C1 segment of cervical spinal cord (tissue), 14 donors: Measurements from ENCODE around the gene FRAS1.
A peak's percentile ranks its signal among the peaks of the same experiment; 100 is the strongest.

Experiments
- DNase-seq, 14 donors: peaks; one replicate each; lab custom pipeline; 2025; lab: John Stamatoyannopoulos, UW

Gene FRAS1

GRCh38 chr4:78510108-78510507, 453.0 kb downstream of the FRAS1 start:
- no peak for DNase-seq

GRCh38 chr4:78510681-78511080, 453.6 kb downstream of the FRAS1 start:
- DNase-seq = no peak

- DNase-seq = no peak
Measured at GRCh38 chr4:78512357-78512920, 455.3 kb downstream of the FRAS1 start.

- no peak for DNase-seq
Measured at GRCh38 chr4:78513411-78513975, 456.4 kb downstream of the FRAS1 start.

GRCh38 chr4:78517050-78517652, 460.0 kb downstream of the FRAS1 start:
- DNase-seq = no peak

GRCh38 chr4:78518561-78518960, 461.4 kb downstream of the FRAS1 start:
- DNase-seq = no peak

- no peak for DNase-seq
Measured at GRCh38 chr4:78519962-78520361, 462.8 kb downstream of the FRAS1 start.

GRCh38 chr4:78520808-78521226, 463.7 kb downstream of the FRAS1 start:
- DNase-seq = no peak

GRCh38 chr4:78524009-78524408, 466.9 kb downstream of the FRAS1 start:
- DNase-seq = no peak

- DNase-seq = no peak
Measured at GRCh38 chr4:78525559-78525958, 468.4 kb downstream of the FRAS1 start.

- no peak for DNase-seq
Measured at GRCh38 chr4:78527103-78527502, 470.0 kb downstream of the FRAS1 start.

GRCh38 chr4:78527555-78527954, 470.4 kb downstream of the FRAS1 start:
- no peak for DNase-seq

GRCh38 chr4:78528327-78528726, 471.2 kb downstream of the FRAS1 start:
- DNase-seq = no peak

GRCh38 chr4:78529569-78530209, 472.6 kb downstream of the FRAS1 start:
- DNase-seq = no peak

GRCh38 chr4:78532046-78532445, 474.9 kb downstream of the FRAS1 start:
- DNase-seq = no peak

- no peak for DNase-seq
Measured at GRCh38 chr4:78533854-78534253, 476.7 kb downstream of the FRAS1 start.

- DNase-seq = peak in 1 of 14 donors; percentile 12
Measured at GRCh38 chr4:78534286-78534955, 477.3 kb downstream of the FRAS1 start.

GRCh38 chr4:78542373-78542772, 485.2 kb downstream of the FRAS1 start:
- no peak for DNase-seq

GRCh38 chr4:78543424-78544125, 486.5 kb downstream of the FRAS1 start:
- no peak for DNase-seq

GRCh38 chr4:78544678-78545077, 487.6 kb downstream of the FRAS1 start:
- DNase-seq = no peak
